ENCODE measurements around the gene FLT4. TPM values are rescaled to one million over a fixed set of nuclear protein-coding genes. Genes with fewer than 3 reads are reported as not detected.
A peak's percentile ranks its signal among the peaks of the same experiment; 100 is the strongest.

The FLT4 gene
- total and polyA plus RNA-seq, 8 donors: 0.93 to 9.5 (median 3.1) TPM

GRCh38 chr5:180591311-180591887, 58.0 kb downstream of the FLT4 start, which contains the start of gene SCGB3A1:
SCGB3A1 (minus strand) TSS chr5:180591499; CDS start chr5:180591462, 37 bp downstream.
- Histone ChIP-seq H3K4me3 (peak within 1 kb of the TSS; percentile 21 to 45 (median 26)), H3K36me3 (no peaks in the 10 kb centered on the region), H3K27me3 (peaks cover 15 to 63% (median 30%) of the 10 kb centered on the region in 3 donors), H3K4me1 (peaks cover 20 to 36% (median 30%) of the 10 kb centered on the region in 4 donors), H3K9me3 (no peaks in the 10 kb centered on the region), H3K27ac (no peak within 1 kb of the TSS)
- TF ChIP-seq, protein P1, sequence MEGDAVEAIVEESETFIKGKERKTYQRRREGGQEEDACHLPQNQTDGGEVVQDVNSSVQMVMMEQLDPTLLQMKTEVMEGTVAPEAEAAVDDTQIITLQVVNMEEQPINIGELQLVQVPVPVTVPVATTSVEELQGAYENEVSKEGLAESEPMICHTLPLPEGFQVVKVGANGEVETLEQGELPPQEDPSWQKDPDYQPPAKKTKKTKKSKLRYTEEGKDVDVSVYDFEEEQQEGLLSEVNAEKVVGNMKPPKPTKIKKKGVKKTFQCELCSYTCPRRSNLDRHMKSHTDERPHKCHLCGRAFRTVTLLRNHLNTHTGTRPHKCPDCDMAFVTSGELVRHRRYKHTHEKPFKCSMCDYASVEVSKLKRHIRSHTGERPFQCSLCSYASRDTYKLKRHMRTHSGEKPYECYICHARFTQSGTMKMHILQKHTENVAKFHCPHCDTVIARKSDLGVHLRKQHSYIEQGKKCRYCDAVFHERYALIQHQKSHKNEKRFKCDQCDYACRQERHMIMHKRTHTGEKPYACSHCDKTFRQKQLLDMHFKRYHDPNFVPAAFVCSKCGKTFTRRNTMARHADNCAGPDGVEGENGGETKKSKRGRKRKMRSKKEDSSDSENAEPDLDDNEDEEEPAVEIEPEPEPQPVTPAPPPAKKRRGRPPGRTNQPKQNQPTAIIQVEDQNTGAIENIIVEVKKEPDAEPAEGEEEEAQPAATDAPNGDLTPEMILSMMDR (IDR thresholded peaks at IDR 0.05): no peak
- TF ChIP-seq EP300 (IDR thresholded peaks at IDR 0.05): no peak
- TF ChIP-seq POLR2AphosphoS5 (IDR thresholded peaks at IDR 0.05): no peak
- no peak for TF ChIP-seq POLR2A (IDR thresholded peaks at IDR 0.05)
- 2 to 11% (median 4%) methylated on average over 9 to 60 of the region's 60 CpGs for WGBS, 5 donors
- intact Hi-C loops (cut with DNase I; ENCODE audit: low total_unique reads): no loop called here
- DNase-seq: peak in 1 of 2 donors; percentile 59

GRCh38 chr5:180590543-180591310, 58.7 kb downstream of the FLT4 start:
- peak in 1 of 2 donors; percentile 43 for DNase-seq

DNA sequence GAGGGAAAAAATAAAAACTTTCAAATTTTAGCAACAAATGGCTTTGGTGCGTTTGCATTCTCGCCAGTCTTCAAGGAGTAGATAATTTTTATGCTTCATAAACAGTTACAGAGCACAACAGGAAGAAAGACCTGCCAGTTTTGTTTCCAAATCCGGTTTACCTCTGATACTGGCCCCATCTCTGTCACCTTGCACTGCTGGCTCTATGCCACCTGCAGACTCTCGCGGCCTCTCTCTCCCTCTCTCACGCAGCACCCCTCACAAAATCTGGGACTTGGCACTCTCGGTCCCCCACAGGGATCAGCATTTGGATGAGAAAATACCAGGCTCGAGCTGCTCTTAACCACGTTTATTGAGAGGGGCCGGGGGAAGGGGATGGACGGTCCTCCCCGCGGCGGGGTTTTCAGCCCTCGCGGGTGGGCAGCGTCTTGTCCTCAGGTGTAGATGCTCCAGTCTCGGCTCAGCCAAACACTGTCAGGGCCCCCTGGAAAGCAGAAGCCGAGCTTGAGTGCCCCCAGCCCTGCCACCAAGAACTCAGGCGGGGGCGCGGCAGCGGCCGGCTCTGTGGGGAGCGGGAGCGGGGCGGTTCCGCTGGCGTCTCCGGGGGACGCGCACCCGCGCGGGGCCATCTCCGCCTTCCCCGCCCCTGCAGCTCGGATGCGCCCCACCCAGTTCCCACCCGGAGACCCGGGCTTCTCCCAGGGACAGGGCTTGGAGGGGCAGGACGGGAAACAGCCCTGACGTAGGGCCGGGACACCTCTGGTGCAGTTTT, 59.4 kb downstream of the FLT4 start:
- peaks cover 15 to 63% (median 30%) of the 10 kb centered on the region in 3 donors for H3K27me3 ChIP-seq
- 2 to 12% (median 2%) methylated on average over 8 to 44 of the region's 44 CpGs for WGBS, 5 donors
- peak in 1 of 2 donors; percentile 24 for DNase-seq

More at GRCh38 chr5:180590543-180591310, 58.7 kb downstream of the FLT4 start:
- intact Hi-C loops (cut with DNase I; ENCODE audit: low total_unique reads): no loop called here
- 2 to 4% (median 3%) methylated on average over 12 to 63 of the region's 63 CpGs; no CpG with 5 or more reads in 1 of the 5 donors for WGBS, 5 donors
- peaks cover 15 to 63% (median 30%) of the 10 kb centered on the region in 3 donors for H3K27me3 ChIP-seq
- no peaks in the 10 kb centered on the region for H3K36me3 ChIP-seq
- TF ChIP-seq EP300 (IDR thresholded peaks at IDR 0.05) (no peak), POLR2AphosphoS5 (IDR thresholded peaks at IDR 0.05) (no peak), POLR2A (IDR thresholded peaks at IDR 0.05) (no peak)
- TF ChIP-seq, protein P1 (IDR thresholded peaks at IDR 0.05): no peak
- peak overlapping the region; percentile 21 to 45 (median 26) for H3K4me3 ChIP-seq
- peaks cover 0 to under 1% (median 0%) of the 10 kb centered on the region in 4 donors for H3K9me3 ChIP-seq
- H3K4me1 ChIP-seq: peaks cover 17 to 31% (median 27%) of the 10 kb centered on the region in 4 donors
- H3K27ac ChIP-seq: no peak overlapping the region

More for the DNA sequence above, 59.4 kb downstream of the FLT4 start:
- intact Hi-C loops (cut with DNase I; ENCODE audit: low total_unique reads): no loop called here
- TF ChIP-seq EP300 (IDR thresholded peaks at IDR 0.05): no peak
- TF ChIP-seq, protein P1 (IDR thresholded peaks at IDR 0.05): no peak
- no peak for TF ChIP-seq POLR2AphosphoS5 (IDR thresholded peaks at IDR 0.05)
- TF ChIP-seq POLR2A (IDR thresholded peaks at IDR 0.05): no peak
- peak overlapping the region; percentile 7 to 45 (median 26) for H3K4me3 ChIP-seq
- no peaks in the 10 kb centered on the region for H3K36me3 ChIP-seq
- H3K4me1 ChIP-seq: peaks cover 16 to 24% (median 21%) of the 10 kb centered on the region in 4 donors
- H3K27ac ChIP-seq: no peak overlapping the region
- peaks cover 0 to 4% (median 3%) of the 10 kb centered on the region in 4 donors for H3K9me3 ChIP-seq
